BJ (cell line): ENCODE measurements around the gene SDF2. TPM values are rescaled to one million over a fixed set of nuclear protein-coding genes. Genes with fewer than 3 reads are reported as not detected.
"Not testable (repeated sequence)": the region's sequence is repeated elsewhere in the genome, so short reads cannot be mapped to it uniquely, and the experiment has no call there.

Source experiments
- CTCF ChIA-PET: fragments of 350-600 bp; formaldehyde crosslinking; extraction: SDS; loops from one replicate; lab custom pipeline; 2021; ENCODE audit warnings: antibody characterized with exemption, inconsistent platforms; lab: Yijun Ruan, JAX
- POLR2A ChIA-PET: fragments of 300-600 bp; sonication (Branson Sonifier 250); formaldehyde crosslinking; extraction: SDS; loops from one replicate; lab custom pipeline; 2021; ENCODE audit warnings: antibody characterized with exemption; lab: Charles Lee
- DNase-seq: peaks from one replicate; pipeline ENCODE4 v3.0.0-alpha.2; 2011; ENCODE audit warnings: low read depth
- H3K27me3 ChIP-seq: 2 replicates; pipeline ENCODE4 v1.6.0; 2011; ENCODE audit warnings: low read length; ENCODE audit not compliant: control insufficient read depth, insufficient read depth
- H3K36me3 ChIP-seq: 2 replicates; pipeline ENCODE4 v1.5.1; 2011; ENCODE audit warnings: low read length; ENCODE audit not compliant: control insufficient read depth, insufficient read depth
- H3K4me3 ChIP-seq: 2 replicates; pipeline ENCODE4 v1.5.1; 2011; ENCODE audit warnings: low read depth, mild to moderate bottlenecking, control low read depth, low read length
- polyA plus RNA-seq: library from polyadenylated mRNA; depleted of rRNA; stranded (reverse); fragments of >200 nt; gene quantifications from 2 replicates; pipeline ENCODE4 v1.2.3, GENCODE V29; 2011
- TF ChIP-seq, protein P1 (sequence below): IDR thresholded peaks from 2 replicates; pipeline ENCODE4 v1.5.1; 2011; ENCODE audit warnings: low read depth, mild to moderate bottlenecking, control low read depth, inconsistent platforms, low read length, moderate library complexity; ENCODE audit not compliant: insufficient read depth

The SDF2 gene
- polyA plus RNA-seq, 1 experiment = 74.5 TPM

DNA sequence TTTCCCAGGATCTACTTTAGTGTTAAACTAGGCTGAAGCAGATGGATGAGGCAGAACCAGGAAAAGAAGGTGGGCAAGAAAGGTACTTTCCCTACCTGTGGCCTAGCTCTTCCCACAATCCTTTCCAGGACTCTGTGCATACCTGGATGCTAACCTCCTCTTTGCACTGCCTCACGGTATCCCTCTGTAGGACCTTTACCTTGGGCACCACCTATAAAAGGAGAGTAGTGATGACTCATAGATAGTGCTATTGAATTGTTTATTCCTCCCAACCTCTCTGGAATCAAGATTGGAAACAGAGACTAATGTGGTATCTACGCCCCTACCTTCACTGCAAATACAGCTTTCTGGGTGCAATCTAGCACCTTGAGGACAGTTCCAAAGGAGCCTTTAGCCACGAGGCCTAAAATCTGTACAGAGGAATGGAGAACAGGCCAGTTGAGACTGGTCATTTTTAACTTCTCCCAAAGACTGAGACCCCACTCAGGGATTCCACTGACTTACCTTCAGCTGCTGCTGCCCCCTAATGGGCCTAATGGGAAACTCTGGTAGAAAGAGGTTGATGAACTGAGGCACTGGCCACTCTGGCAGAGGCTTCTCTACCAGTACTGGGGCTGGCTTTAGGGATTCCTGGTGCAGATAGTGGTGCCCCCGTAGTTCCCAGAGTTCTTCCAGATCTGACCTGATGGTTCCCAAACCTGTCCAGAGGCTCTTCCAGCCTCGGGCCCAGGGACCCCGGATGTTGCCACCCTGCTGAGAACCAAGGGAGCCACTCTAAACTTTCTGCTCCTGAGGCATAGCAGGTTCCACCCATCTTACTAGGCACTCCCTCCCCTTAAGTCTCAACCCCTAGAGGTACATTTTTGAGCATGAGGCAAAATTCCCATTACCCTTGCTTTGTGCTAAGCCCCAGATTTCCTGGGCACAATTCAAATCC is 48.5 kb downstream of the SDF2 start:
- H3K36me3 ChIP-seq = peaks cover 13% of the 10 kb centered on the region

DNA sequence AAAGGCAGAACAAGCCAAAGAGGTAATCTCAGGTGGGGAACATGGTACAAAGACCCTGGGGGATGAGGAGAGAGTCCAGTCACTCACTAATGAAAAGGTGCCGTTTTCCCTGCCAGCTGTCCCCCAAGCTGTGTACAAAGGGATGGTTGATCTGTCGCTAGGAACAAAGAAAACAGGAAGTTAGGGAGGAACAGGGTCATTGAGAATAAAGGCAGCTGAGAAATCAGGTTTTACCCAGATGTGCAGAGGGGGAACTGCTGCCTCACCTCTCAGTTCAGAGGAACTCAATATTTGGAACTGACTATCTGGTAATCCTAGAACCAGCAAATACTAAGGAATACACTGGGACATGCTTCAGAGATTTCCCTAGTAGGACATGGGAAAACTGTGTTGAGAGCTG is 49.2 kb downstream of the SDF2 start:
- POLR2A ChIA-PET = no interaction called here
- no peak for DNase-seq
- H3K27me3 ChIP-seq = no peaks in the 10 kb centered on the region
- CTCF ChIA-PET = interaction anchor here (0.7 to 3.7 kb wide), 18 partner anchors 10 to 142 kb away, joined by 3 to 35 read pairs (median 7); partner anchors contain the start of genes ALDOC, BLTP2, PIGS and SPAG5
- peaks cover 13% of the 10 kb centered on the region for H3K36me3 ChIP-seq
- H3K4me3 ChIP-seq = no peak overlapping the region
- TF ChIP-seq, protein P1, sequence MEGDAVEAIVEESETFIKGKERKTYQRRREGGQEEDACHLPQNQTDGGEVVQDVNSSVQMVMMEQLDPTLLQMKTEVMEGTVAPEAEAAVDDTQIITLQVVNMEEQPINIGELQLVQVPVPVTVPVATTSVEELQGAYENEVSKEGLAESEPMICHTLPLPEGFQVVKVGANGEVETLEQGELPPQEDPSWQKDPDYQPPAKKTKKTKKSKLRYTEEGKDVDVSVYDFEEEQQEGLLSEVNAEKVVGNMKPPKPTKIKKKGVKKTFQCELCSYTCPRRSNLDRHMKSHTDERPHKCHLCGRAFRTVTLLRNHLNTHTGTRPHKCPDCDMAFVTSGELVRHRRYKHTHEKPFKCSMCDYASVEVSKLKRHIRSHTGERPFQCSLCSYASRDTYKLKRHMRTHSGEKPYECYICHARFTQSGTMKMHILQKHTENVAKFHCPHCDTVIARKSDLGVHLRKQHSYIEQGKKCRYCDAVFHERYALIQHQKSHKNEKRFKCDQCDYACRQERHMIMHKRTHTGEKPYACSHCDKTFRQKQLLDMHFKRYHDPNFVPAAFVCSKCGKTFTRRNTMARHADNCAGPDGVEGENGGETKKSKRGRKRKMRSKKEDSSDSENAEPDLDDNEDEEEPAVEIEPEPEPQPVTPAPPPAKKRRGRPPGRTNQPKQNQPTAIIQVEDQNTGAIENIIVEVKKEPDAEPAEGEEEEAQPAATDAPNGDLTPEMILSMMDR = no peak

More for the DNA sequence above, 48.5 kb downstream of the SDF2 start:
- DNase-seq = no peak
- ChIA-PET CTCF (interaction anchor here (0.7 to 3.7 kb wide), 22 partner anchors 10 to 141 kb away, joined by 3 to 35 read pairs (median 6); partner anchors contain the start of genes ALDOC, BLTP2, PIGS and SPAG5), POLR2A (interaction anchor here (0.6 kb wide), 1 partner anchor 573 kb away, joined by 3 read pairs; no protein-coding TSS in a partner anchor)
- TF ChIP-seq, protein P1 = peak; percentile 76
- Histone ChIP-seq H3K4me3 (no peak overlapping the region), H3K27me3 (no peaks in the 10 kb centered on the region)

DNA sequence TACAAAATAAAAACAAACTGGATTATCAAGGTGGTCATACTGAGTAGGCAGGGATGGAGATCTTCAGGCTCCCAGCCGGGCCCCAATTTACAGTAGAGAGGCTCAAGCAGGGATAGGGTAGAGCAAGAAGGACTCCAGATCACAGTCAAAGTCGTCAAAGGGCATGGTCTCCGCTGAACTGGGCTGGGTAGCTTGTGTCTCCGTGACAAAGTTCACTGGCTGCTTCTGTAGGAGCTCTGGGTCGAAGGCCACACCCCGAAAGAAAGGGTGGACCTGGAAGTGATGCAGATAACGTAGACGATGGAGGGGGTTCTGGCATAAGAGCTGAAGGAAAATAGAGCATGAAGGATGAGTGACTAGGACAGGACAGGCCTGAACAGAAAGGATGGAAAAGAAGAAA is 51.3 kb downstream of the SDF2 start:
- TF ChIP-seq, protein P1 = no peak
- H3K36me3 ChIP-seq = no peaks in the 10 kb centered on the region; the same call in 1 of the 2 replicates
- CTCF ChIA-PET = interaction anchor here (1.0 to 3.7 kb wide), 9 partner anchors 9 to 117 kb away, joined by 3 to 27 read pairs (median 4); partner anchors contain the start of genes BLTP2 and PIGS
- POLR2A ChIA-PET = no interaction called here
- DNase-seq = no peak
- no peak overlapping the region for H3K4me3 ChIP-seq
- H3K27me3 ChIP-seq = no peaks in the 10 kb centered on the region

DNA sequence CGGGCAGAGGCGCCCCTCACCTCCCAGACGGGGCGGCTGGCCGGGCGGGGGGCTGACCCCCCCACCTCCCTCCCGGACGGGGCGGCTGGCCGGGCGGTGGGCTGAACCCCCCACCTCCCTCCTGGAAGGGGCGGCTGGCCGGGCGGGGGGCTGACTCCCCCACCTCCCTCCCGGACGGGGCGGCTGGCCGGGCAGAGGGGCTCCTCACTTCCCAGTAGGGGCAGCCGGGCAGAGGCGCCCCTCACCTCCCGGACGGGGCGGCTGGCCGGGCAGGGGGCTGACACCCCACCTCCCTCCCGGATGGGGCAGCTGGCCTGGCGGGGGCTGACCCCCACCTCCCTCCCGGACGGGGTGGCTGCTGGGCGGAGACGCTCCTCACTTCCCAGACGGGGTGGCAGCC is 57.7 kb downstream of the SDF2 start:
- POLR2A ChIA-PET, H3K27me3 ChIP-seq, H3K4me3 ChIP-seq, DNase-seq, H3K36me3 ChIP-seq, CTCF ChIA-PET: not testable (repeated sequence)

DNA sequence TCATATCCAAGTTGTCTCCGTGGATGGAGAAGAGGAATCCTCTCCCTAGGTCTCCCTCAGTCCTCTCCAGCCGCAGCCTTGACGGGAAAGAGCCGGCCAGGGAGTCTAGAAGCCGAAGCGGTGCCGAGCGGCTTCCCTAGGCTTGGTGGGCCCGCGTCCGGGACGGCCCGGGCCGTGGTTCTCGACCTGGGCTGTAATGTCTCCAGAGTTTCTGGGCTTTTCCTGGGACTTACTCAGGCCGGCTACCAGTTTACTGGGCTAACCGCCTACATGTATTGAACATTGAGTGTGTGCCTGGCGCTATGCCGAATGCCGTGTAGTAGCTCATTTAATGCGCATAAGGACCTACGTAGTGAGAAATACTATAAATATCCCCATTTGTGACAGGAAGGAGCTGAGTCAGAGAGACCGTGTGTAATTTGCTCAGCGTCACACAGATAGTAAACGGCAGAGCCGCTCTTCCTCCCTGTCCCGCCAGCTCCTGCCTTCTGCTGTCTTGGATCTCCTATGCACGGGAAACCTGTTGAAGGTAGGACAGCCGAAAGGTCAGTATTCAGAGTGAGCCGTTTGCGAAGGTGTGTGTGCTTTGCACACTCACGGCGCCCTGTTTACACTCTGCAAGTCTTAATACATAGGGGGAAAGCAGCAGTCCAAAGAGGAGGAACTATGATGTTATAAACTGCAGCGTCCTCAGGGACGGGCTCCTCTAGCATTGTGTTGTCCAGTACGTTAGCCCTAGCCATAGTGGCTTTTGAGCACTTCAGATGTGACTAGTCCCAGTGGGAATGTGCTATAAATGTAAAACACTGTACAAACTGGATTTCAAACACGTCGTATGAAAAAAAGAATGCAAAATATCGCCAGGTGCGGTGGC is 62.2 kb downstream of the SDF2 start:
- Histone ChIP-seq H3K36me3 (no peaks in the 10 kb centered on the region), H3K4me3 (peak overlapping the region; percentile 65), H3K27me3 (no peaks in the 10 kb centered on the region)
- TF ChIP-seq, protein P1 = no peak
- POLR2A ChIA-PET = interaction anchor here (0.5 kb wide), 1 partner anchor 101 kb away, joined by 16 read pairs; no protein-coding TSS in a partner anchor
- CTCF ChIA-PET = interaction anchor here (1.1 to 5.5 kb wide), 3 partner anchors 10 to 45 kb away, joined by 4 to 35 read pairs (median 6); partner anchors contain the start of genes BLTP2 and RSKR
- peak; percentile 53 for DNase-seq
